ENCODE measurements around the gene GPR25.

The GPR25 gene

DNA sequence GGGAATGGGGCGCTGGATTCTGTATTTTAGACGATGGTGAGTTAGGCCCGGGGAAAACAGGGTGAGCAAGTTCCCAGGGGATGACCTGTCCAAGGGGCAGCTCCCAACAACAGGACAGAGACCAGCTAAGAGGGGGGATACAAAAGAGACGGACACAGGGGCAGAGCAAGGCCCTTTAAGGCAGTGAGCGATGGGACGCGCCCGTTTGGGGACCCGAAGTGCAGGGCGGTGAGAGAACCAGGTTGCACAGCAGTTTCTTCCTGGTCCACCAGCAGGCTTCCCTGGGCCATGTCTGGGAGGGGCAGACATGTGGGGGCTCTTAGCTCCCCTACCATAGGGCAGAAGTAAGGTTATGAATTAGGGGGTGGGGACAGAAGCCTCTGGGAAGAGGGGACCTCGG, 43.9 kb downstream of the GPR25 start:
- DNase-seq: no peak

DNA sequence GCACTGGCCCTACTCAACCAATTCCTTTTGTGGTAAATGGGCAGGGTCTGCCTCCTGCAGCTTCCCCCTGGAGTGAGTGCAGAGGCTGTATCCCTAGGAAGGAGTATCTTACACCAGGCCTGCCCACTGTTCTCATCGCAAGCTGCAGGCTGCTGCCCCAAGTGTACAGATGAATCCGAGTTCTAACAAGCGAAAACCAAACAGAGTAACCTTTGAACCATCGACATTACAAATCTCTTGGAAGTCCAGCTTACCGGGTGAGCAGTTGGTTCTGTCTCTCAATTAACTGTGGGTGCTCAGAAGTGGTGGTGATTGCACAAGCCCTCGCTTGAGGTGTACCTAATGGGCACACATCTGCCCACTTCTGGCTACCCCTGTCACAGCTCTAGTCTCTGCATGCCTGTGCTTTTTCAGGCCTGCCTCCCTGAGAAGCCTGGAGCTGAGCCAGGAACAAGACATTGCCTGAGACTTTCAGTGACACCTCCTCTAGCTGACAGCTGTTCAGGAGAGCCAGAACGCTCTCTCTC, 44.6 kb downstream of the GPR25 start:
- DNase-seq: no peak

DNA sequence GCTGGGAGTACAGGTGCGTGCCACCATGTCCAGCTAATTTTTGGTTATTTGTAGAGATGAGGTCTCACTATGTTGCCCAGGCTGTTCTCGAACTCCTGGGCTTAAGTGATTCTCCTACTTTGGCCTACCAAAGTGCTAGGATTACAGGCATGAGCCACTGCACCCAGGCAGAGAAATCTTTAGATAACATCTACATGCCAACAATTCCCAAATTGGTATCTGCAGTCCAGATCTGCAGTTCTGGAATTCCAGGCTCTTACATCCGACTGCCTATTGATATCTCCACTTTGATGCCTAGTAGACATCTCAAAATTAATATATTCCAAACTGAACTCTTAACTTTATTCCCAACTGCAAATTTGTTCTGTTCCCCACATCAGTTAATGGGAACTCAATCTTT, 45.2 kb downstream of the GPR25 start:
- DNase-seq: no peak

DNA sequence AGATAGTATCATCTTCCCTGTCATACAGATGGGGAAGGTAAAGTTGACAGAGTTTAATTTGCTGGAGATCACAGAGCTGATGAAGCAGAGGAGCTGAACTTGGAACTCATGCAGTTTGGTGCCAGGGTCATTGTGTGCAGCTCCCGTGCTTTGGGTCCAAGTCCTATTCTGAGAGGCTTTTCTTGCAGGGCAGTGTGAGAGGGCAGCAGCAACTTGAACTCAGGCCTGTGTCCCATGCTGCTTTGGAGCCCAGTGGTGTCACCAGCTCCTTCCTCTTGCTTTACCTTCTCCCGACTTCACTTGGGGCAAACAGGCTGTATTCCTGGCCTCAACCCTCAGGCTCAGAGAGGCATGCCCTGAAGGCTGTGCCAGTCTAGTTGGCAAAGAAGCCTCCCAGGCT, 46.6 kb downstream of the GPR25 start:
- DNase-seq: no peak

DNA sequence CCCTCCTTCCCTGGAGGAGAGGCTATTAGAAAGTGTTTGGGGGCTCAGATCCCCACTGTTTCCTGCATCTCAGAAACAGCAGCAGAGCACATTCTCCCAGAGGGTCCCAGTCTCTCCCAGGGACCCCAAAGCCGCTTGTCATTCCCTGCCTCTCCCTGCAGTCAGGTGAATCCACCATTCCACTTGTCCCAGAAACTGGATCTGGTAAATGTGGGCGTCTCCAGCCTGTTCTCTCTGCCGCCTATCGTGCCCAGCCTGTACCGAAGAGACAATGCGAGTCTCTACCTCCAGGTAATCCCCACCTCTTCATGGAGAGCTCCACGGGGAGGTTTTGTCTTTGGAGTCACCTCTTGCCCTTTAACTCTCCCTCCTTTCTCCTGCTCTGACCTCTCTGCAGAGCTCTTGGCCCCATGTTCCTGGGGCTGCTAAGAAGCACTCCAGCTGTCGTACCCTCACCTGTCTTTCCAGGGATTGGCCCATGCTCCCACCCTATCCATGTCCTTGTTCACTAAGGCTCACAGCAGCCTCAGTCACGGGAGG, 48.9 kb downstream of the GPR25 start:
- no peak for DNase-seq

DNA sequence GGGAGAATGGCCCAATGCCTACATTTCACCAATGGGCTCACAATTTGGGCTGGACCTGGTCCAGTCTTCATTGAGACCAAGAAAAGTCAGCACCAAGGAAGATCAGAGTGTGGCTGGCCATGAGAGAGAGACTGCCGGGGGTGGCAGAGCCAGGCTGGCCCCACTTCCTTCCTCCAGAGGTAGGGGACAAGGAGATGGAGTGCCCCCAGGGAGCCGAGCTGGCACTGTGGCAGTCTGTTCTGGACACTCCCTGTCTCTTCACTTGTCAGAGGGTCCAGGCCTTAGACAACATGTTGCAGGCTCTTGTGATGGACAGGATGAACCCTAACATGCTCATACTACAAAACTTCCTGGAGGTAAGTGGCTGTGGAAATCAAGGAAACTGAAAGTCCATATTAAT, 49.6 kb downstream of the GPR25 start:
- no peak for DNase-seq

DNA sequence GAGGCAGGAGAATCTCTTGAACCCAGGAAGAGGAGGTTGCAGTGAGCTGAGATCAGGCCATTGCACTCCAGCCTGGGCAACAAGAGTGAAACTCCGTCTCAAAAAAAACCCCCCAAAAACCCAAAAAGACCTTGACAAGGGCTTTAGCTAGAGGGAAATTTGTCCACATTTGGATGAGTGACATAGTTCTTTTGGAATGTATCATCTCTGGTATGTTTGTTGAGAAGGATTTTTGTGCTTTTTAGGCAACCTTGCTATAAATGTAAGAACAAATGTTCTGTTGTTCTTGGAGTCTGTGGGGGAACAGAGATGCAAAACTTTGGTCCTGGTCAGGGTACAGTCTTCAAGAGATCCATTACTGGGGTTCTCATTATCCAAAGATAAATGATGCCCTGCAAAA, 50.8 kb downstream of the GPR25 start:
- no peak for DNase-seq
